D721Med (cell line): ENCODE data around the gene ZSCAN12.

Experiments
- DNase-seq: peaks from one replicate; pipeline ENCODE4 v3.0.0; 2011; ENCODE audit warnings: low spot score; ENCODE audit not compliant: insufficient read length
- FAIRE-seq: peaks from 2 replicates; lab custom pipeline; 2011; peaks lifted over from hg19 to GRCh38; lab: Jason Lieb, UNC
- CTCF ChIP-seq: IDR thresholded peaks from 2 replicates; pipeline ENCODE4 v1.5.1; 2012; ENCODE audit warnings: mild to moderate bottlenecking, control low read depth; ENCODE audit not compliant: insufficient read depth; ENCODE audit errors: missing control alignments

ZSCAN12 gene

GRCh38 chr6:28436404-28436803 lies 36.9 kb upstream of the ZSCAN12 start:
- FAIRE-seq = no peak
- DNase-seq = no peak
- TF ChIP-seq CTCF = no peak

- DNase-seq (no peak), FAIRE-seq (no peak)
- no peak for TF ChIP-seq CTCF
Measured at GRCh38 chr6:28433119-28433518, 33.6 kb upstream of the ZSCAN12 start.

- no peak for TF ChIP-seq CTCF
- DNase-seq (no peak), FAIRE-seq (no peak)
Measured at GRCh38 chr6:28429781-28430180, 30.2 kb upstream of the ZSCAN12 start.

- TF ChIP-seq CTCF = no peak
- FAIRE-seq (no peak), DNase-seq (no peak)
Measured at GRCh38 chr6:28425944-28426541, 26.5 kb upstream of the ZSCAN12 start.

- FAIRE-seq = no peak
- no peak for TF ChIP-seq CTCF
- no peak for DNase-seq
Measured at GRCh38 chr6:28424163-28424562, 24.6 kb upstream of the ZSCAN12 start.

GRCh38 chr6:28423546-28423945 lies 24.0 kb upstream of the ZSCAN12 start:
- DNase-seq (no peak), FAIRE-seq (no peak)
- TF ChIP-seq CTCF = no peak

GRCh38 chr6:28413681-28414080 lies 14.1 kb upstream of the ZSCAN12 start:
- DNase-seq (no peak), FAIRE-seq (no peak)
- TF ChIP-seq CTCF = no peak
